Smooth muscle cell (in vitro differentiated cells): ENCODE data around the gene TMPRSS11A. TPM values are rescaled to one million over a fixed set of nuclear protein-coding genes. Genes with fewer than 3 reads are reported as not detected.

ENCODE experiments used
- DNase-seq: peaks from one replicate; lab custom pipeline; 2025; ENCODE audit not compliant: unreplicated experiment; lab: John Stamatoyannopoulos, UW
- H2AFZ ChIP-seq: fragments of 200-600 bp; sonication (generic); 2 replicates; pipeline ENCODE4 v1.6.0; 2016; ENCODE audit warnings: antibody characterized with exemption, low read depth, mild to moderate bottlenecking
- H3F3A ChIP-seq: fragments of 200-600 bp; sonication (generic); 2 replicates; pipeline ENCODE4 v1.6.0; 2017; ENCODE audit warnings: antibody characterized with exemption, low read depth
- H3K27ac ChIP-seq: fragments of 200-600 bp; sonication (generic); 2 replicates; pipeline ENCODE4 v1.5.1; 2016; ENCODE audit warnings: low read depth, mild to moderate bottlenecking
- H3K27me3 ChIP-seq: fragments of 200-600 bp; sonication (generic); 2 replicates; pipeline ENCODE4 v1.6.1; 2016; ENCODE audit warnings: low read depth, mild to moderate bottlenecking
- H3K36me3 ChIP-seq: fragments of 200-600 bp; sonication (generic); 2 replicates; pipeline ENCODE4 v1.5.1; 2016; ENCODE audit warnings: low read depth
- H3K4me1 ChIP-seq: fragments of 200-600 bp; sonication (generic); 2 replicates; pipeline ENCODE4 v1.5.1; 2016; ENCODE audit warnings: low read depth
- H3K4me2 ChIP-seq: fragments of 200-600 bp; sonication (generic); 2 replicates; pipeline ENCODE4 v1.6.0; 2016; ENCODE audit warnings: mild to moderate bottlenecking
- H3K4me3 ChIP-seq: fragments of 200-600 bp; sonication (generic); 2 replicates; pipeline ENCODE4 v1.5.1; 2016; ENCODE audit warnings: mild to moderate bottlenecking
- H3K79me2 ChIP-seq: fragments of 200-600 bp; sonication (generic); 2 replicates; pipeline ENCODE4 v1.6.0; 2016; ENCODE audit warnings: low read depth, mild to moderate bottlenecking
- H3K9ac ChIP-seq: fragments of 200-600 bp; sonication (generic); 2 replicates; pipeline ENCODE4 v1.6.0; 2016; ENCODE audit warnings: low read depth
- H3K9me3 ChIP-seq: fragments of 200-600 bp; sonication (generic); replicated peaks from 2 replicates; pipeline ENCODE4 v1.5.1; 2016; ENCODE audit warnings: low read depth
- H4K20me1 ChIP-seq: fragments of 200-600 bp; sonication (generic); 2 replicates; pipeline ENCODE4 v1.6.0; 2016; ENCODE audit warnings: low read depth
- CTCF ChIP-seq: fragments of 200-600 bp; sonication (generic); IDR thresholded peaks from 2 replicates; pipeline ENCODE4 v1.5.1; 2017; ENCODE audit warnings: borderline replicate concordance, mild to moderate bottlenecking, antibody characterized with exemption; ENCODE audit not compliant: insufficient read depth, poor library complexity, severe bottlenecking
- WGBS: methylation state at CpG from one replicate; pipeline ENCODE4 v1.1.7; 2016; ENCODE audit warnings: low lambda C conversion rate; 5-methylcytosine and 5-hydroxymethylcytosine counted together
- polyA plus RNA-seq: library from polyadenylated mRNA; unstranded; fragments of >200 nt; fragmentation: Nextera tagmentation; extraction: Ambion mirVana; gene quantifications from 2 replicates; pipeline ENCODE4 v1.2.1, GENCODE V29; 2016
- total RNA-seq: library from RNA; depleted of rRNA; stranded (reverse); fragments of >200 nt; gene quantifications from 2 replicates; pipeline ENCODE4 v1.2.3, GENCODE V29; 2014

The TMPRSS11A gene
- total and polyA plus RNA-seq, 2 experiments from 2014 or later, result 2.8 TPM; not detected in 1

- Histone ChIP-seq H3K79me2 (no peaks in the 10 kb centered on the region), H3K4me1 (no peaks in the 10 kb centered on the region), H3K4me2 (no peak overlapping the region), H3K36me3 (no peaks in the 10 kb centered on the region), H3K27ac (no peak overlapping the region), H3K4me3 (no peak overlapping the region), H3K9me3 (no peaks in the 10 kb centered on the region), H4K20me1 (no peaks in the 10 kb centered on the region), H3K9ac (no peak overlapping the region), H2AFZ (no peak overlapping the region), H3K27me3 (no peaks in the 10 kb centered on the region), H3F3A (no peaks in the 10 kb centered on the region)
- no peak for DNase-seq
- TF ChIP-seq CTCF, result no peak
- 96% methylated on average over 22 of the region's 26 CpGs for WGBS
Measured at GRCh38 chr4:67896421-67897065, 66.8 kb downstream of the TMPRSS11A start.

- WGBS, result 97% methylated on average over 1 of the region's 1 CpG
- H3K4me2 ChIP-seq, result no peak overlapping the region
- H3K4me1 ChIP-seq, result no peaks in the 10 kb centered on the region
- no peak for TF ChIP-seq CTCF
- no peaks in the 10 kb centered on the region for H3K36me3 ChIP-seq
- no peak for DNase-seq
- H3K9ac ChIP-seq, result no peak overlapping the region
- H2AFZ ChIP-seq, result no peak overlapping the region
- no peaks in the 10 kb centered on the region for H3K79me2 ChIP-seq
- no peaks in the 10 kb centered on the region for H3K9me3 ChIP-seq
- no peaks in the 10 kb centered on the region for H4K20me1 ChIP-seq
- no peaks in the 10 kb centered on the region for H3K27me3 ChIP-seq
- no peak overlapping the region for H3K4me3 ChIP-seq
- H3F3A ChIP-seq, result no peaks in the 10 kb centered on the region
- no peak overlapping the region for H3K27ac ChIP-seq
Measured at GRCh38 chr4:67894659-67895058, 68.6 kb downstream of the TMPRSS11A start.

GRCh38 chr4:67892905-67893304 is 70.4 kb downstream of the TMPRSS11A start:
- Histone ChIP-seq H3K9me3 (no peaks in the 10 kb centered on the region), H3K79me2 (no peaks in the 10 kb centered on the region), H3K4me2 (no peak overlapping the region), H3K36me3 (no peaks in the 10 kb centered on the region), H3K4me1 (no peaks in the 10 kb centered on the region), H2AFZ (no peak overlapping the region), H4K20me1 (no peaks in the 10 kb centered on the region), H3F3A (no peaks in the 10 kb centered on the region), H3K27ac (no peak overlapping the region), H3K27me3 (no peaks in the 10 kb centered on the region), H3K4me3 (no peak overlapping the region), H3K9ac (no peak overlapping the region)
- no peak for DNase-seq
- WGBS, result 62% methylated on average over 3 of the region's 3 CpGs
- TF ChIP-seq CTCF, result no peak

GRCh38 chr4:67892253-67892652 is 71.0 kb downstream of the TMPRSS11A start:
- H3K9me3 ChIP-seq, result no peaks in the 10 kb centered on the region
- no peak overlapping the region for H3K27ac ChIP-seq
- 84% methylated on average over 2 of the region's 2 CpGs for WGBS
- no peak overlapping the region for H2AFZ ChIP-seq
- H3K4me3 ChIP-seq, result no peak overlapping the region
- H3K9ac ChIP-seq, result no peak overlapping the region
- TF ChIP-seq CTCF, result no peak
- no peaks in the 10 kb centered on the region for H4K20me1 ChIP-seq
- H3K4me1 ChIP-seq, result no peaks in the 10 kb centered on the region
- no peaks in the 10 kb centered on the region for H3F3A ChIP-seq
- H3K79me2 ChIP-seq, result no peaks in the 10 kb centered on the region
- no peaks in the 10 kb centered on the region for H3K27me3 ChIP-seq
- no peaks in the 10 kb centered on the region for H3K36me3 ChIP-seq
- no peak for DNase-seq
- no peak overlapping the region for H3K4me2 ChIP-seq
